SK-N-SH treated with all-trans-retinoic acid at 6 μM for 48 hours (cell line): Measurements from ENCODE around the gene TMEM132A.

Source experiments
- CREB5 ChIP-seq: fragments of 250-450 bp; sonication (Bioruptor Pico); IDR thresholded peaks from 2 replicates; pipeline ENCODE4 v1.5.1; 2020; ENCODE audit warnings: low read depth, mild to moderate bottlenecking, moderate library complexity
- ESRRG ChIP-seq: fragments of 250-450 bp; sonication (Bioruptor Pico); IDR thresholded peaks from 2 replicates; pipeline ENCODE4 v1.6.1; 2021; ENCODE audit warnings: mild to moderate bottlenecking
- PPARA ChIP-seq: fragments of 250-450 bp; sonication (Bioruptor Pico); IDR thresholded peaks from 2 replicates; pipeline ENCODE4 v1.5.0; 2020; ENCODE audit warnings: mild to moderate bottlenecking, borderline replicate concordance
- ZC3H10 ChIP-seq: fragments of 250-450 bp; sonication (Bioruptor Pico); IDR thresholded peaks from 2 replicates; pipeline ENCODE4 v1.5.1; 2021; ENCODE audit warnings: mild to moderate bottlenecking, moderate library complexity
- ZFP3 ChIP-seq: fragments of 250-450 bp; sonication (Bioruptor Pico); IDR thresholded peaks from 2 replicates; pipeline ENCODE4 v1.5.0; 2020; ENCODE audit warnings: mild to moderate bottlenecking, moderate library complexity

- TF ChIP-seq CREB5 (CRISPR knock-in tag) (no peak), ZC3H10 (no peak), PPARA (CRISPR knock-in tag) (no peak), ESRRG (CRISPR knock-in tag) (no peak), ZFP3 (CRISPR knock-in tag) (no peak)
These were observed 35.2 kb downstream of the TMEM132A start for GRCh38 chr11:60959431-60959830.
